OCI-M1 (cell line): Measurements from ENCODE around the gene FOXRED2.
"Not testable (repeated sequence)": the region's sequence is repeated elsewhere in the genome, so short reads cannot be mapped to it uniquely, and the experiment has no call there.

Experiments used
- DNase-seq: peaks from one replicate; lab custom pipeline; 2025; lab: John Stamatoyannopoulos, UW

Gene FOXRED2

GRCh38 chr22:36450923-36451322 lies 55.9 kb downstream of the FOXRED2 start:
- DNase-seq, result not testable (repeated sequence)

DNA sequence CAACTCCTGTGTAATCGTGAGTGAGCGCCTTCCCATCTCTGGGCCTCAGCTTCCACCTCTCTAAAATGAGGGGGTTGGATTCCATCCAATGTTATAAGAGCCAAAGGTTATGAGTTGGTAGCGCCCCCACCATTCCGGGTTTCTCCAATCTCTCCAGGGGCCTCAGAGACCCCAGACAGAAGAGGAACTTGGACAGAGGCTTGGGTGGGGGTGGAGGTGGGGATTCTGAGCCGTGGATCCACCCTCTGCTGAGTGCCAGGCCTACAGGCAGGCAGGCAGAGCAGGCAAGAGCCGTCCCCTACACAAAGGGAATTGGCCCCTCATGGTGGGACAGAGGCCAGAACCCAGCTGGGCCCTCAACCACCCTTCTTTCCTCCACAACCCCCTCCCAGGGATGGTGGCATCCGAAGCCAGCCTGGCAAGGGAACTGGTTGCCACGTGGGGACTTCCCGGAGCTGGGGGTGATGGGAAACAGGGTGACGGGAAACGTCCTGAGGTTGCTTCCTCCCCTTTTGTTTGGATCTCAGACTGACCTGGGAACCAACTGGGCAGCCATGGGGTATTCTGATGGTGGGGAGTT lies 57.2 kb downstream of the FOXRED2 start:
- no peak for DNase-seq

DNA sequence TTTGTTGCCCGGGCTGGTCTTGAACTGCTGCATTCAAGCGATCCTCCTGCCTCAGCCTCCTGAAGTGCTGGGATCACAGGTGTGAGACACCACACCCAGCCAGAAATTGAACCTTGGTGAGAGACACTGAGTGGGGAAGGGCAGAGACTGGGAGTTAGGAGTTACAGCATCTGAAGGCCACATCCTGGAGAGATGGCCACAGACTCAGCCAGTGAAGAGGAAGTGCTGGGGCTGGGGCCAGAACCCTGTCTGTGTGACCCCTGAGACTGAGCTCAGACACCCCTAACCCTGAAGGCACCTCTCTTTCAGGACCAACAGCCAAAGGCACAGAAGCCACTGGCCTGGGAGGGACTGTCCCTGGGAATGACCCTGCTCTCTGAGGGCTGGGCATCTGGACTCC lies 59.2 kb downstream of the FOXRED2 start:
- DNase-seq, result no peak

DNA sequence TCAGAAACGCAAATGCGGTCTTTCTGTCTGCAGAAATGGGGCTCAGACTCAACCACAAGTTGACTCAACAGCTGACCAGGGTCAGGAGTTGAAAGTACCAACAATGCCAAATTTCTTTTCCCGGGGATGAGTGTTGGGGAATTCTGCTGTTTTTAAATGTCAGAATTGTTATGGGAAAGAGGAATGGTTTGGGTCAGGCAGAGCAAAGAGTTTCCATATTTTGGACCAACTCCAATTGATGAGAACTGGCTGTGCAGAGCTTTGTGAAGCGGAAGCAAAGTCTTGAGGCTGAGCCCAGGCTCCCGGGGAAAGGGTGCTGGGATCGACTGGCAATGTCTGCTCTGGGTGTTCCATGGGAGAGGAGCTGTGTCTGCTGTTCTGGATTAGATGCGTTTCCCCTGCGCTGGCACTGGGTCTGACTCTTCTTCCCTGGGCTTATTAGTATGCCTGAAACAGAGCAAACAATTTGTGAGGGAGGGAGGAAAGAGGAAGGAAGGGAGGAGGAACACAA lies 61.6 kb downstream of the FOXRED2 start:
- no peak for DNase-seq

DNA sequence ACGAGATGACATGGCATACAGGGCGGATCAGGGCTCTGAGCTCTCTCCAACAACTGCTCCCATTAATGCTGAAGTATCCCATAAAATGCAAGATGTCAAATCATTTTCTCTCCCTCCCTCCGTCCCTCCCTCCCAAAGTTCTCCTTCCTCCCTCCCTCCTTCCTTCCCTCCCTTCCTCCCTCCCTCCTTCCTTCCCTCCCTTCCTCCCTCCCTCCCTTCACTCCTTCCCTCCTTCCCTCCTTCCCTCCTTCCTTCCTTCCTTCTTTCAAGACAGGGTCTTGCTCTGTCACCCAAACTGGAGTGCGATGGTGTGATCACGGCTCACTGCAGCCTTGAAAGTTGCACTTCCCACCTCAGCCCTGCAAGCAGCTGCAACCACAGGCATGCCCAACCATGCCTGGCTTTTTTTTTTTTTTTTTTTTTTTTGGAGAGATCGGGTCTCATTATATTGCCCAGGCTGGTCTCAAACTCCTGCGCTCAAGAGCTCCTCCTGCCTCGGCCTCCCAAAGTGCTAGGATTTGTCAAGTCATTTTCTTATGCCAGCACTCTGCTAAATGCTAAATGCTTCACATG lies 63.6 kb downstream of the FOXRED2 start:
- DNase-seq, result no peak

GRCh38 chr22:36442506-36443197 lies 64.2 kb downstream of the FOXRED2 start:
- no peak for DNase-seq

- no peak for DNase-seq
Measured at GRCh38 chr22:36440429-36441002, 66.3 kb downstream of the FOXRED2 start.

DNA sequence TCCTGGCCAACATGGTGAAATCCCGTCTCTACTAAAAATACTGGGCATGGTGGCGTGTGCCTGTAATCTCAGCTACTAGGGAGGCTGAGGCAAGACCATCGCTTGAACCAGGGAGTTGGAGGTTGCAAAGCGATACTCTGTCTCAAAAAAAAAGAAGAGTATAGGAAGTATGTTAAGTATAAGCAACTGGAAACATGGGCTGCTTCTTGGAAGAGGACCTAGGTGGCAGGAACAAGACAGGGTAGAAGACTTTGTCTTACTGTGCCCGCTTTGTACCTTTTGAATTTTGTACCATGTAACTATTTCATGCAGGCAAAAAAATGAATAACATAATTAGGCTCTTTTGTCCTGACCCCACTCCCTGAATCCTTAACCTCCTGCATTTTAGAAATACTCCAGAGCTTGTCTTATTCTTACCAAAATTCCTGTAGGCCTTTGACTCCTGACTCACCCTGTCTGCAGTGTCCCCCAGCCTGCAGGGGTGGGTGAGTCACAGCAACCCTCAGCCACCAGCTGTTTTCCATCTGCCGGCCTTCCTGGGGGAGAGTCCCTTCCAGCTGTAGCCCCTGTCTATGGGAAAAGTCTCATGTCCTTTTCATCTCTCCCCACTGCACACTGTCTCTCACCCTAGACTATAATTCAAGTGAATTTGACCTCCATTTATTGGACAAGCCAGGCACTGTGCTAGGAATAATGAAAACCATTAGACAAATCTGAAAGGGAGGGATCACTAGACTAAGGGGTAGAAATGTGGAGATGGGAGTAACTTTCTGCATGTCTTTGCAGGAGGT lies 67.2 kb downstream of the FOXRED2 start:
- DNase-seq, result no peak
